Mesothelial cell of epicardium (in vitro differentiated cells): ENCODE data around the gene STRIT1. TPM values are rescaled to one million over a fixed set of nuclear protein-coding genes. Genes with fewer than 3 reads are reported as not detected.

Source experiments
- DNase-seq, 2 experiments: peaks; one replicate each; pipeline ENCODE4 v3.0.0; 2021; ENCODE audit warnings: low spot score in 2 of 2; ENCODE audit not compliant: unreplicated experiment in 2 of 2
- H3K27ac Mint-ChIP-seq: 2 replicates; pipeline ENCODE4 v1.8.0; 2021; ENCODE audit warnings: mixed read lengths
- H3K27me3 Mint-ChIP-seq: 2 replicates; pipeline ENCODE4 v1.8.0; 2021; ENCODE audit warnings: low read depth, mixed read lengths
- H3K36me3 Mint-ChIP-seq: 2 replicates; pipeline ENCODE4 v1.8.0; 2021; ENCODE audit warnings: mixed read lengths
- H3K4me1 Mint-ChIP-seq: 2 replicates; pipeline ENCODE4 v1.8.0; 2021; ENCODE audit warnings: mixed read lengths
- H3K4me3 Mint-ChIP-seq: 2 replicates; pipeline ENCODE4 v1.8.0; 2021; ENCODE audit warnings: mild to moderate bottlenecking, moderate library complexity, mixed read lengths
- H3K9me3 Mint-ChIP-seq: 2 replicates; pipeline ENCODE4 v1.8.0; 2021; ENCODE audit warnings: mixed read lengths
- CTCF ChIP-seq: fragments of 200-600 bp; sonication (generic); IDR thresholded peaks from one replicate; pipeline ENCODE4 v1.5.0; 2021; ENCODE audit warnings: antibody characterized with exemption; ENCODE audit not compliant: unreplicated experiment
- total RNA-seq: library from RNA; stranded (reverse); gene quantifications from 3 replicates; pipeline ENCODE4 v1.2.1, GENCODE V29; 2021

The STRIT1 gene
- total RNA-seq, 1 donor from 2014 or later = not detected

GRCh38 chr3:155252021-155252420 is 41.5 kb downstream of the STRIT1 start:
- H3K27ac Mint-ChIP-seq = no peak overlapping the region
- peaks cover 21% of the 10 kb centered on the region for H3K9me3 Mint-ChIP-seq
- H3K4me1 Mint-ChIP-seq = no peaks in the 10 kb centered on the region
- peaks cover 4% of the 10 kb centered on the region for H3K36me3 Mint-ChIP-seq
- TF ChIP-seq CTCF = no peak
- no peak overlapping the region for H3K4me3 Mint-ChIP-seq
- H3K27me3 Mint-ChIP-seq = no peaks in the 10 kb centered on the region
- no peak for DNase-seq

- no peak for TF ChIP-seq CTCF
- DNase-seq = no peak
- Mint-ChIP-seq H3K36me3 (peaks cover 4% of the 10 kb centered on the region), H3K4me1 (no peaks in the 10 kb centered on the region), H3K27ac (no peak overlapping the region), H3K27me3 (no peaks in the 10 kb centered on the region), H3K4me3 (no peak overlapping the region), H3K9me3 (peaks cover 21% of the 10 kb centered on the region)
Measured at GRCh38 chr3:155248531-155249187, 44.8 kb downstream of the STRIT1 start.

GRCh38 chr3:155244699-155245098 is 48.8 kb downstream of the STRIT1 start:
- Mint-ChIP-seq H3K4me3 (no peak overlapping the region), H3K27ac (no peak overlapping the region), H3K27me3 (no peaks in the 10 kb centered on the region), H3K36me3 (peaks cover 4% of the 10 kb centered on the region), H3K4me1 (peaks cover 11% of the 10 kb centered on the region), H3K9me3 (peaks cover 16% of the 10 kb centered on the region)
- TF ChIP-seq CTCF = no peak
- no peak for DNase-seq

- Mint-ChIP-seq H3K4me3 (no peak overlapping the region), H3K27ac (no peak overlapping the region), H3K9me3 (peaks cover 12% of the 10 kb centered on the region), H3K4me1 (peaks cover 11% of the 10 kb centered on the region), H3K36me3 (no peaks in the 10 kb centered on the region), H3K27me3 (no peaks in the 10 kb centered on the region)
- TF ChIP-seq CTCF = no peak
- no peak for DNase-seq
Measured at GRCh38 chr3:155244216-155244615, 49.3 kb downstream of the STRIT1 start.

GRCh38 chr3:155243512-155243921 is 50.0 kb downstream of the STRIT1 start:
- Mint-ChIP-seq H3K27me3 (no peaks in the 10 kb centered on the region), H3K9me3 (peaks cover 11% of the 10 kb centered on the region), H3K36me3 (no peaks in the 10 kb centered on the region), H3K27ac (no peak overlapping the region), H3K4me3 (no peak overlapping the region), H3K4me1 (peaks cover 11% of the 10 kb centered on the region)
- DNase-seq = no peak
- TF ChIP-seq CTCF = no peak

- H3K27me3 Mint-ChIP-seq = no peaks in the 10 kb centered on the region
- H3K36me3 Mint-ChIP-seq = no peaks in the 10 kb centered on the region
- TF ChIP-seq CTCF = no peak
- no peak overlapping the region for H3K27ac Mint-ChIP-seq
- H3K9me3 Mint-ChIP-seq = peaks cover 16% of the 10 kb centered on the region
- H3K4me1 Mint-ChIP-seq = peaks cover 11% of the 10 kb centered on the region
- no peak for DNase-seq
- H3K4me3 Mint-ChIP-seq = no peak overlapping the region
Measured at GRCh38 chr3:155242342-155242741, 51.1 kb downstream of the STRIT1 start.
